K562 (cell line): ENCODE results near the gene RPUSD1. TPM values are rescaled to one million over a fixed set of nuclear protein-coding genes. Genes with fewer than 3 reads are reported as not detected.

Source experiments
- ATAC-seq: fragments of 200-7000 bp; cut with Tn5 transposase; 3 replicates; pipeline ENCODE4 v1.9.1; 2020; ENCODE audit warnings: moderate library complexity
- BruUV-seq: library from RNA; stranded (reverse); fragments of 400-500 nt; replicated peaks from 2 replicates; lab custom pipeline; 2021; lab: Mats Ljungman, UMichigan
- CTCF ChIA-PET: fragments of 300-600 bp; formaldehyde crosslinking; extraction: SDS; loops from one replicate; lab custom pipeline; 2021; ENCODE audit warnings: low intra/inter-chr PET ratio; lab: Yijun Ruan, JAX
- POLR2A ChIA-PET: fragments of 300-600, 350-650 bp; sonication (Branson Sonifier 250); formaldehyde crosslinking; extraction: SDS; loops from one replicate; lab custom pipeline; 2021; ENCODE audit warnings: antibody characterized with exemption, inconsistent platforms; lab: Yijun Ruan, JAX
- DNase-seq, 4 experiments: peaks; one replicate each; pipeline versions ENCODE4 v3.0.0 to v3.0.0-alpha.2; 2011 to 2018; ENCODE audit warnings: low spot score in 3 of 4, mixed read lengths in 3 of 4; ENCODE audit errors: extremely low read depth in 1 of 4
- FAIRE-seq: peaks from 2 replicates; lab custom pipeline; 2011; peaks lifted over from hg19 to GRCh38; lab: Jason Lieb, UNC
- H2AFZ ChIP-seq: 2 replicates; pipeline ENCODE4 v1.6.0; 2011; ENCODE audit warnings: low read depth, low read length, control low read depth, inconsistent platforms
- H3K27ac ChIP-seq: fragments of 200-600 bp; 3 replicates; pipeline ENCODE4 v1.8.0; 2011; ENCODE audit warnings: low read depth, mild to moderate bottlenecking, control low read depth, inconsistent platforms, low read length, moderate library complexity, mixed read lengths; ENCODE audit errors: extremely low read depth
- H3K27me3 ChIP-seq, 2 experiments: fragments of 300-600 bp in 1 of 2; 2 replicates in 1 of 2; 3 replicates in 1 of 2; pipeline versions ENCODE4 v1.6.0 to v1.8.0; 2011; ENCODE audit warnings: inconsistent platforms in 2 of 2, low read length in 2 of 2, mild to moderate bottlenecking in 1 of 2, mixed read lengths in 1 of 2, moderate library complexity in 1 of 2; ENCODE audit not compliant: control insufficient read depth in 2 of 2, insufficient read depth in 2 of 2
- H3K36me3 ChIP-seq: fragments of 300-600 bp; 3 replicates; pipeline ENCODE4 v1.8.0; 2011; ENCODE audit warnings: mild to moderate bottlenecking, low read length, inconsistent platforms; ENCODE audit not compliant: control insufficient read depth, insufficient read depth
- H3K4me1 ChIP-seq, 2 experiments: fragments of 200-600 bp in 1 of 2; replicated peaks in 1 of 2; 2 replicates in 1 of 2; 3 replicates in 1 of 2; pipeline versions ENCODE4 v1.5.1 to v1.8.0; 2011; ENCODE audit warnings: inconsistent platforms in 2 of 2, low read length in 2 of 2, mild to moderate bottlenecking in 1 of 2, mixed read lengths in 1 of 2, moderate library complexity in 1 of 2; ENCODE audit not compliant: control insufficient read depth in 2 of 2, insufficient read depth in 2 of 2
- H3K4me2 ChIP-seq: 2 replicates; pipeline ENCODE4 v1.6.1; 2011; ENCODE audit warnings: low read length, control low read depth, inconsistent platforms, mixed read lengths; ENCODE audit not compliant: insufficient read depth
- H3K4me3 ChIP-seq: fragments of 200-600 bp; sonication (generic), shearing (Covaris generic); 2 replicates; pipeline ENCODE4 v1.5.1; 2016; ENCODE audit warnings: control low read depth, inconsistent platforms
- H3K79me2 ChIP-seq: fragments of 200-600 bp; 3 replicates; pipeline ENCODE4 v1.8.0; 2011; ENCODE audit warnings: low read length, inconsistent platforms; ENCODE audit not compliant: control insufficient read depth, insufficient read depth
- H3K9ac ChIP-seq, 2 experiments: 2 replicates each; pipeline versions ENCODE4 v1.6.0 to v1.6.1; 2011; ENCODE audit warnings: low read depth in 2 of 2, low read length in 2 of 2, control low read depth in 1 of 2, inconsistent platforms in 1 of 2, mild to moderate bottlenecking in 1 of 2, mixed read lengths in 1 of 2; ENCODE audit not compliant: insufficient read depth in 1 of 2
- H3K9me1 ChIP-seq: one replicate; pipeline ENCODE4 v1.6.0; 2011; ENCODE audit warnings: inconsistent platforms, mild to moderate bottlenecking, low read length, moderate library complexity; ENCODE audit not compliant: control insufficient read depth, insufficient read depth
- H3K9me3 ChIP-seq: replicated peaks from 2 replicates; pipeline ENCODE4 v1.5.1; 2011; ENCODE audit warnings: low read depth, low read length, inconsistent platforms; ENCODE audit not compliant: control insufficient read depth, insufficient read depth
- H4K20me1 ChIP-seq: replicated peaks from 2 replicates; pipeline ENCODE4 v1.6.1; 2011; ENCODE audit warnings: low read length, inconsistent platforms, mixed read lengths; ENCODE audit not compliant: control insufficient read depth, insufficient read depth
- ARNT ChIP-seq, 2 experiments: fragments of 450-650 bp; IDR thresholded peaks; 2 replicates each; pipeline ENCODE4 v1.6.1; 2016; ENCODE audit warnings: mild to moderate bottlenecking in 1 of 2
- CXXC5 ChIP-seq: fragments of 250-450 bp; sonication (Bioruptor Pico); IDR thresholded peaks from 2 replicates; pipeline ENCODE4 v1.8.0; 2022; ENCODE audit warnings: inconsistent platforms, mild to moderate bottlenecking, moderate library complexity
- FOSL1 ChIP-seq: fragments of 200-800 bp; sonication (Bioruptor generic); conservative IDR thresholded peaks from 2 replicates; pipeline ENCODE4 v1.6.1; 2016; ENCODE audit warnings: missing genetic modification characterization, missing compliant biosample characterization
- HMGN3 ChIP-seq: IDR thresholded peaks from 2 replicates; pipeline ENCODE4 v1.6.1; 2011; ENCODE audit warnings: borderline replicate concordance, low read depth, mild to moderate bottlenecking, mixed read lengths, low read length; ENCODE audit not compliant: insufficient read length; ENCODE audit errors: extremely low read depth
- POU5F1 ChIP-seq: fragments of 150-350 bp; IDR thresholded peaks from 2 replicates; pipeline ENCODE4 v1.6.1; 2014; ENCODE audit warnings: borderline replicate concordance, low read length, low read depth, mild to moderate bottlenecking; ENCODE audit not compliant: partially characterized antibody
- PPARD ChIP-seq: fragments of 250-450 bp; sonication (Bioruptor Pico); IDR thresholded peaks from 2 replicates; pipeline ENCODE4 v1.8.0; 2022; ENCODE audit warnings: inconsistent platforms, mild to moderate bottlenecking, moderate library complexity
- PRDM10 ChIP-seq: fragments of 450-650 bp; IDR thresholded peaks from 2 replicates; pipeline ENCODE4 v1.6.1; 2018; ENCODE audit not compliant: partially characterized antibody
- RBM25 ChIP-seq: fragments of 200-400 bp; formaldehyde crosslinking; IDR thresholded peaks from 2 replicates; pipeline ENCODE4 v1.6.1; 2018; ENCODE audit warnings: low read length, low read depth, moderate library complexity; ENCODE audit not compliant: severe bottlenecking
- SIN3A ChIP-seq, 2 experiments: fragments of 150-350 bp in 1 of 2; IDR thresholded peaks; 2 replicates each; pipeline ENCODE4 v1.6.1; 2011 to 2016; ENCODE audit warnings: borderline replicate concordance in 2 of 2, low read depth in 2 of 2, low read length in 2 of 2, mild to moderate bottlenecking in 2 of 2, moderate library complexity in 2 of 2; ENCODE audit not compliant: control insufficient read depth in 1 of 2
- USF1 ChIP-seq: sonication (generic); formaldehyde crosslinking; IDR thresholded peaks from 2 replicates; pipeline ENCODE4 v1.9.0; 2022; ENCODE audit warnings: mild to moderate bottlenecking, missing genetic modification reagents
- ZFX ChIP-seq: sonication (generic); formaldehyde crosslinking; IDR thresholded peaks from 2 replicates; pipeline ENCODE4 v1.8.0; 2022; ENCODE audit warnings: mild to moderate bottlenecking, missing genetic modification reagents, moderate library complexity
- ZNF217 ChIP-seq: sonication (generic); formaldehyde crosslinking; IDR thresholded peaks from 2 replicates; pipeline ENCODE4 v1.8.0; 2022; ENCODE audit warnings: mild to moderate bottlenecking, missing genetic modification reagents
- ZNF41 ChIP-seq: fragments of 250-450 bp; sonication (Bioruptor Pico); conservative IDR thresholded peaks from 2 replicates; pipeline ENCODE4 v1.4.0; 2020; ENCODE audit warnings: mild to moderate bottlenecking
- WGBS: fragments of 100-300 bp; shearing (Covaris generic); methylation state at CpG from one replicate; pipeline ENCODE4 v1.1.6; 2016; ENCODE audit warnings: low coverage, mixed read lengths; ENCODE audit not compliant: insufficient coverage; ENCODE audit errors: missing lambda C conversion rate; 5-methylcytosine and 5-hydroxymethylcytosine counted together
- in situ Hi-C: fragments of 300-500 bp; cut with MboI; formaldehyde crosslinking; loops from 4 replicates; pipeline ENCODE4 v1.15.0; 2018; ENCODE audit warnings: inconsistent platforms, mixed read lengths
- intact Hi-C: fragments of 100-400 bp; cut with micrococcal nuclease; formaldehyde crosslinking; loops from 2 replicates; pipeline ENCODE4 v1.14.2; 2022
- polyA plus RNA-seq, 8 experiments: library from polyadenylated mRNA; depleted of rRNA in 4 of 8; stranded (reverse) in 5 of 8; unstranded in 3 of 8; fragments of >200 nt; fragmentation: Nextera tagmentation in 2 of 8; fragmentation: Illumina TruSeq in 1 of 8; extraction: Ambion mirVana in 2 of 8; extraction: Trizol in 1 of 8; gene quantifications; 2 replicates each; pipeline versions ENCODE4 v1.2.1 to v1.2.3, GENCODE V29; 2011 to 2014; ENCODE audit warnings: inconsistent platforms in 1 of 8, missing spikeins in 1 of 8
- total RNA-seq, 7 experiments: library from RNA; depleted of rRNA in 6 of 7; stranded (reverse); fragments of >200 nt in 6 of 7; fragmentation: Illumina TruSeq in 2 of 7; extraction: Trizol in 2 of 7; gene quantifications; 2 replicates each; pipeline versions ENCODE4 v1.2.1 to v1.2.3, GENCODE V29; 2011 to 2021; ENCODE audit warnings: low replicate concordance in 1 of 7
- TF ChIP-seq, protein P1 (sequence below): sonication (generic); formaldehyde crosslinking; IDR thresholded peaks from 2 replicates; pipeline ENCODE4 v1.8.0; 2022; ENCODE audit warnings: mild to moderate bottlenecking, missing genetic modification reagents

RPUSD1 gene
- total and polyA plus RNA-seq, 9 of the 15 experiments (the other 6 are each of a cell fraction or from before 2014, with no cell fraction given) = 0.45 to 56.6 (median 12.0) TPM

- CTCF ChIA-PET = no interaction called here
- H3K9ac ChIP-seq = no peak overlapping the region; a peak in 1 of 4 replicates
- no peak for ATAC-seq
- no peaks in the 10 kb centered on the region for H3K9me1 ChIP-seq
- 44% methylated on average over 9 of the region's 13 CpGs for WGBS
- no peak for FAIRE-seq
- H3K4me2 ChIP-seq = no peak overlapping the region
- H3K9me3 ChIP-seq = no peaks in the 10 kb centered on the region
- H3K27ac ChIP-seq = no peak overlapping the region
- no peaks in the 10 kb centered on the region for H3K27me3 ChIP-seq
- H3K79me2 ChIP-seq = no peaks in the 10 kb centered on the region
- intact Hi-C loops = no loop called here
- no peaks in the 10 kb centered on the region for H3K36me3 ChIP-seq
- DNase-seq = no peak
- H2AFZ ChIP-seq = no peak overlapping the region
- in situ Hi-C loops = no loop called here
- no peak overlapping the region for H3K4me3 ChIP-seq
- H3K4me1 ChIP-seq = peaks cover 0 to 48% of the 10 kb centered on the region in 2 experiments; a peak in 4 of 5 replicates
- POLR2A ChIA-PET = no interaction called here
- H4K20me1 ChIP-seq = no peaks in the 10 kb centered on the region
- BruUV-seq = no TSS peak
- TF ChIP-seq ZNF217 (CRISPR knock-in tag) (no peak), ZFX (CRISPR knock-in tag) (no peak), SIN3A (IDR thresholded peaks at IDR 0.05; ENCODE audit: borderline replicate concordance in 2 of 2, control insufficient read depth in 1 of 2, low read depth in 2 of 2, low read length in 2 of 2) (no peak), PRDM10 (no peak), FOSL1 (tag) (no peak), ZNF41 (CRISPR knock-in tag) (no peak), POU5F1 (no peak), ARNT (IDR thresholded peaks at IDR 0.05) (no peak), PPARD (CRISPR knock-in tag) (no peak), USF1 (CRISPR knock-in tag) (no peak), HMGN3 (no peak), CXXC5 (CRISPR knock-in tag) (no peak), RBM25 (no peak)
- TF ChIP-seq, protein P1, sequence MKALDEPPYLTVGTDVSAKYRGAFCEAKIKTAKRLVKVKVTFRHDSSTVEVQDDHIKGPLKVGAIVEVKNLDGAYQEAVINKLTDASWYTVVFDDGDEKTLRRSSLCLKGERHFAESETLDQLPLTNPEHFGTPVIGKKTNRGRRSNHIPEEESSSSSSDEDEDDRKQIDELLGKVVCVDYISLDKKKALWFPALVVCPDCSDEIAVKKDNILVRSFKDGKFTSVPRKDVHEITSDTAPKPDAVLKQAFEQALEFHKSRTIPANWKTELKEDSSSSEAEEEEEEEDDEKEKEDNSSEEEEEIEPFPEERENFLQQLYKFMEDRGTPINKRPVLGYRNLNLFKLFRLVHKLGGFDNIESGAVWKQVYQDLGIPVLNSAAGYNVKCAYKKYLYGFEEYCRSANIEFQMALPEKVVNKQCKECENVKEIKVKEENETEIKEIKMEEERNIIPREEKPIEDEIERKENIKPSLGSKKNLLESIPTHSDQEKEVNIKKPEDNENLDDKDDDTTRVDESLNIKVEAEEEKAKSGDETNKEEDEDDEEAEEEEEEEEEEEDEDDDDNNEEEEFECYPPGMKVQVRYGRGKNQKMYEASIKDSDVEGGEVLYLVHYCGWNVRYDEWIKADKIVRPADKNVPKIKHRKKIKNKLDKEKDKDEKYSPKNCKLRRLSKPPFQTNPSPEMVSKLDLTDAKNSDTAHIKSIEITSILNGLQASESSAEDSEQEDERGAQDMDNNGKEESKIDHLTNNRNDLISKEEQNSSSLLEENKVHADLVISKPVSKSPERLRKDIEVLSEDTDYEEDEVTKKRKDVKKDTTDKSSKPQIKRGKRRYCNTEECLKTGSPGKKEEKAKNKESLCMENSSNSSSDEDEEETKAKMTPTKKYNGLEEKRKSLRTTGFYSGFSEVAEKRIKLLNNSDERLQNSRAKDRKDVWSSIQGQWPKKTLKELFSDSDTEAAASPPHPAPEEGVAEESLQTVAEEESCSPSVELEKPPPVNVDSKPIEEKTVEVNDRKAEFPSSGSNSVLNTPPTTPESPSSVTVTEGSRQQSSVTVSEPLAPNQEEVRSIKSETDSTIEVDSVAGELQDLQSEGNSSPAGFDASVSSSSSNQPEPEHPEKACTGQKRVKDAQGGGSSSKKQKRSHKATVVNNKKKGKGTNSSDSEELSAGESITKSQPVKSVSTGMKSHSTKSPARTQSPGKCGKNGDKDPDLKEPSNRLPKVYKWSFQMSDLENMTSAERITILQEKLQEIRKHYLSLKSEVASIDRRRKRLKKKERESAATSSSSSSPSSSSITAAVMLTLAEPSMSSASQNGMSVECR (CRISPR knock-in tag) = no peak
Observed at GRCh38 chr16:746637-747036, 41.5 kb downstream of the RPUSD1 start.
